Smooth muscle cell (in vitro differentiated cells): Measurements from ENCODE around the gene SLC25A21. TPM values are rescaled to one million over a fixed set of nuclear protein-coding genes. Genes with fewer than 3 reads are reported as not detected.
A peak's percentile ranks its signal among the peaks of the same experiment; 100 is the strongest.

Source experiments
- DNase-seq: peaks from one replicate; lab custom pipeline; 2025; ENCODE audit not compliant: unreplicated experiment; lab: John Stamatoyannopoulos, UW
- H2AFZ ChIP-seq: fragments of 200-600 bp; sonication (generic); 2 replicates; pipeline ENCODE4 v1.6.0; 2016; ENCODE audit warnings: antibody characterized with exemption, low read depth, mild to moderate bottlenecking
- H3F3A ChIP-seq: fragments of 200-600 bp; sonication (generic); 2 replicates; pipeline ENCODE4 v1.6.0; 2017; ENCODE audit warnings: antibody characterized with exemption, low read depth
- H3K27ac ChIP-seq: fragments of 200-600 bp; sonication (generic); 2 replicates; pipeline ENCODE4 v1.5.1; 2016; ENCODE audit warnings: low read depth, mild to moderate bottlenecking
- H3K27me3 ChIP-seq: fragments of 200-600 bp; sonication (generic); 2 replicates; pipeline ENCODE4 v1.6.1; 2016; ENCODE audit warnings: low read depth, mild to moderate bottlenecking
- H3K36me3 ChIP-seq: fragments of 200-600 bp; sonication (generic); 2 replicates; pipeline ENCODE4 v1.5.1; 2016; ENCODE audit warnings: low read depth
- H3K4me1 ChIP-seq: fragments of 200-600 bp; sonication (generic); 2 replicates; pipeline ENCODE4 v1.5.1; 2016; ENCODE audit warnings: low read depth
- H3K4me2 ChIP-seq: fragments of 200-600 bp; sonication (generic); 2 replicates; pipeline ENCODE4 v1.6.0; 2016; ENCODE audit warnings: mild to moderate bottlenecking
- H3K4me3 ChIP-seq: fragments of 200-600 bp; sonication (generic); 2 replicates; pipeline ENCODE4 v1.5.1; 2016; ENCODE audit warnings: mild to moderate bottlenecking
- H3K79me2 ChIP-seq: fragments of 200-600 bp; sonication (generic); 2 replicates; pipeline ENCODE4 v1.6.0; 2016; ENCODE audit warnings: low read depth, mild to moderate bottlenecking
- H3K9ac ChIP-seq: fragments of 200-600 bp; sonication (generic); 2 replicates; pipeline ENCODE4 v1.6.0; 2016; ENCODE audit warnings: low read depth
- H3K9me3 ChIP-seq: fragments of 200-600 bp; sonication (generic); replicated peaks from 2 replicates; pipeline ENCODE4 v1.5.1; 2016; ENCODE audit warnings: low read depth
- H4K20me1 ChIP-seq: fragments of 200-600 bp; sonication (generic); 2 replicates; pipeline ENCODE4 v1.6.0; 2016; ENCODE audit warnings: low read depth
- WGBS: methylation state at CpG from one replicate; pipeline ENCODE4 v1.1.7; 2016; ENCODE audit warnings: low lambda C conversion rate; 5-methylcytosine and 5-hydroxymethylcytosine counted together
- polyA plus RNA-seq: library from polyadenylated mRNA; unstranded; fragments of >200 nt; fragmentation: Nextera tagmentation; extraction: Ambion mirVana; gene quantifications from 2 replicates; pipeline ENCODE4 v1.2.1, GENCODE V29; 2016
- total RNA-seq: library from RNA; depleted of rRNA; stranded (reverse); fragments of >200 nt; gene quantifications from 2 replicates; pipeline ENCODE4 v1.2.3, GENCODE V29; 2014
- TF ChIP-seq, protein P1 (sequence below): fragments of 200-600 bp; sonication (generic); IDR thresholded peaks from 2 replicates; pipeline ENCODE4 v1.5.1; 2017; ENCODE audit warnings: borderline replicate concordance, mild to moderate bottlenecking, antibody characterized with exemption; ENCODE audit not compliant: insufficient read depth, poor library complexity, severe bottlenecking

Gene SLC25A21
- total and polyA plus RNA-seq, 2 experiments from 2014 or later: 1.1 TPM; not detected in 1

DNA sequence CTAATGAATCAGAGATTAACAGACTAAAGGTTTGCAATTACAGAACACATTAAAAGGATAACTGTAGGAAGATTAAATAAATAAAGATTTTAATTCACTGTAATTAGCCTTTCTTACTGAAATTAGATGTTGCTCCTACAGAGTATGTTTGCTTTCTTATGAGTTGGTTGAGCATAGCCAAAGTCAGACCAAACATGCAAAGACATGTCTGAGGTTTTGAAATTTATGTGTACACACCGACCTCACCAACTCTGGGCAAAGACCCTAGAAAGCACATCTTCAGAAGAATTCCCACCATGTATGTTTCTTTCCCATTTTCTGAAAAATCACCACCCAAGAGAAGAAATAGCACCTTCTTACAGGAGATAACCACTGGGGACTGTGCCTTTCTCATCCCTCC, 351.5 kb downstream of the SLC25A21 start:
- H3K4me3 ChIP-seq: no peak overlapping the region
- no peak overlapping the region for H3K27ac ChIP-seq
- no peaks in the 10 kb centered on the region for H3K9me3 ChIP-seq
- DNase-seq: no peak
- no peaks in the 10 kb centered on the region for H3K36me3 ChIP-seq
- H3K79me2 ChIP-seq: no peaks in the 10 kb centered on the region
- no peaks in the 10 kb centered on the region for H3K4me1 ChIP-seq
- H3K9ac ChIP-seq: no peak overlapping the region
- WGBS: 89% methylated on average over 1 of the region's 1 CpG
- H2AFZ ChIP-seq: no peak overlapping the region
- H3F3A ChIP-seq: no peaks in the 10 kb centered on the region
- no peak overlapping the region for H3K4me2 ChIP-seq
- H4K20me1 ChIP-seq: no peaks in the 10 kb centered on the region
- TF ChIP-seq, protein P1, sequence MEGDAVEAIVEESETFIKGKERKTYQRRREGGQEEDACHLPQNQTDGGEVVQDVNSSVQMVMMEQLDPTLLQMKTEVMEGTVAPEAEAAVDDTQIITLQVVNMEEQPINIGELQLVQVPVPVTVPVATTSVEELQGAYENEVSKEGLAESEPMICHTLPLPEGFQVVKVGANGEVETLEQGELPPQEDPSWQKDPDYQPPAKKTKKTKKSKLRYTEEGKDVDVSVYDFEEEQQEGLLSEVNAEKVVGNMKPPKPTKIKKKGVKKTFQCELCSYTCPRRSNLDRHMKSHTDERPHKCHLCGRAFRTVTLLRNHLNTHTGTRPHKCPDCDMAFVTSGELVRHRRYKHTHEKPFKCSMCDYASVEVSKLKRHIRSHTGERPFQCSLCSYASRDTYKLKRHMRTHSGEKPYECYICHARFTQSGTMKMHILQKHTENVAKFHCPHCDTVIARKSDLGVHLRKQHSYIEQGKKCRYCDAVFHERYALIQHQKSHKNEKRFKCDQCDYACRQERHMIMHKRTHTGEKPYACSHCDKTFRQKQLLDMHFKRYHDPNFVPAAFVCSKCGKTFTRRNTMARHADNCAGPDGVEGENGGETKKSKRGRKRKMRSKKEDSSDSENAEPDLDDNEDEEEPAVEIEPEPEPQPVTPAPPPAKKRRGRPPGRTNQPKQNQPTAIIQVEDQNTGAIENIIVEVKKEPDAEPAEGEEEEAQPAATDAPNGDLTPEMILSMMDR: no peak
- peaks cover 17% of the 10 kb centered on the region for H3K27me3 ChIP-seq

DNA sequence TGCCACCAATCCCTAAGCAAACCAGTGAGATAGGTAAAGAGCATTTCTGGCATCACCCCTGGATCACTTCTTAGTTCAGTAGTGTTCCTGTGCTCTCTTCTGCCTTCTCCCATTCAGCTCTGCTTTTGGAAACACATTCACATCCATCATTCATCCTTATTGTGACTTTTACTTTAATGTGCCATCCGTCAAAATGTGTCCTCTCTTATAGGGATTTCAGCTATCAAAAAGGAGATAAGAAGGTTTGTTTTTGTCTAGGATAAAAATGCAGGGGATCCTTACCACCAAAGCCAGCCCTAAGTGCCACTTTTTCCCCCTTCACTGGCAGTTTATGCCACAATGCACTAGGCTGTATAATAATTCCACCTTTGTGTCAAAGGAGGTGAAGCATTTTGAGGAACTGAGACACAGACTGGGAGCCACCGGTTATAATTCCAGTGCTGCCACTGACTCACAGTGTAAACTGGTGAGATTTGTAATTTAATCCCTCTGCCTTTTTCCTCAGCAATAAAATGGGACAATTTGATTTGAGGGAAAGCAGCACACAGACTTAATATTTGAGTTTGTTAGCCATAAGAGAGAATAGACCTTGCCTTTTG, 352.2 kb downstream of the SLC25A21 start:
- no peak overlapping the region for H3K4me2 ChIP-seq

DNA sequence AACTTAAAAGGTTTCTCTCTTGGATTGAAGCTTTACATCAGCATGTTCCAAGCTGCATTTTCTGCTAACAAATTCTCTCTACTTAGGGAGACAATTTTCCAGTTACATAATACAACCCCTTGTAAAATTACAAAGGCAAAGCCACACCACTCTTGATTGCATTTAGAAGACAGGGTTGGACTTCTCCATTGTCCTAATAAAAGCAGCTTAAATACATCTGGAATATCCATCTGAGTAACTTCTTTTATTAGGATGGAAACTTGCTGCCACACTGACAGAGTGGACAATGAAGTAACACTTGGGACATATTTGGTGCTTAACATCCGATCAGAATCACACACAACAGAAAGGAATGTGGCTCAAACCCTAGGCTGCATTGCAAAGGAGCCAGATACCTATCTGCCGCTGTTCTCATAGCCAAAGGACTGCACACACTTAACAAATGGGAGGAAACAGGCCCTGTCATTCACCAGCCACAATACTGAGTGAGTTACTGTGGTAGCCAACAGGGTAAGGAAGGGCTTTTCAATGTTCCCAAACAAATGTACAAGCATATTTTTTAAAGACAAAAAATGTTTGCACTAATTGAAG, 353.5 kb downstream of the SLC25A21 start:
- TF ChIP-seq, protein P1: no peak
- no peaks in the 10 kb centered on the region for H3F3A ChIP-seq
- 9% methylated on average over 2 of the region's 2 CpGs for WGBS
- H3K27ac ChIP-seq: peak overlapping the region; percentile 22
- H3K27me3 ChIP-seq: peaks cover 13% of the 10 kb centered on the region
- no peak overlapping the region for H2AFZ ChIP-seq
- DNase-seq: no peak
- H3K4me2 ChIP-seq: peak overlapping the region; percentile 5
- H3K4me3 ChIP-seq: no peak overlapping the region
- no peaks in the 10 kb centered on the region for H3K79me2 ChIP-seq
- H3K9me3 ChIP-seq: no peaks in the 10 kb centered on the region
- no peaks in the 10 kb centered on the region for H3K36me3 ChIP-seq
- no peak overlapping the region for H3K9ac ChIP-seq
- H3K4me1 ChIP-seq: no peaks in the 10 kb centered on the region
- no peaks in the 10 kb centered on the region for H4K20me1 ChIP-seq

More for the DNA sequence above, 352.2 kb downstream of the SLC25A21 start:
- H3F3A ChIP-seq: no peaks in the 10 kb centered on the region
- no peaks in the 10 kb centered on the region for H3K4me1 ChIP-seq
- no peak overlapping the region for H3K9ac ChIP-seq
- H3K36me3 ChIP-seq: no peaks in the 10 kb centered on the region
- H3K27me3 ChIP-seq: peaks cover 19% of the 10 kb centered on the region
- DNase-seq: no peak
- no peaks in the 10 kb centered on the region for H4K20me1 ChIP-seq
- H3K27ac ChIP-seq: no peak overlapping the region
- TF ChIP-seq, protein P1: no peak
- H3K9me3 ChIP-seq: no peaks in the 10 kb centered on the region
- no peak overlapping the region for H3K4me3 ChIP-seq
- no peaks in the 10 kb centered on the region for H3K79me2 ChIP-seq
- 23% methylated on average over 2 of the region's 2 CpGs for WGBS
- no peak overlapping the region for H2AFZ ChIP-seq

DNA sequence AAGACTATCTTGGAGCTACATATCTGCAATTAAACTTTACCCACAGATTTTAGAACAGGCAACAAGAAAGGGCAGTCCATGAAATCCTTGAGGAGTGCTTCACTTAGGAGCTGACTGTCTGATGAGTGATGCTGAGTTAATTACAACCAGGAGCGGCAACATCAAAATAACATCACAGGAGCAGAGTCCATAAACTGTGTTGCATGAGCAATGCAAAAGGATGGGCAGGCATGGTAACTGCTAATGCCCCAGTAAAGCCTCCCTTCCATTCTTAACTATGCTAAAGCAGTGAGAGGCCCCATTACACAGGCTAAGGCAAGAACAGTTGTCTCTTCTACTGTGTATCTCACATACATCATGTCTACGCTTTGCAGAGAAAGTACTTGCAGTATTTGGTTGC, 354.2 kb downstream of the SLC25A21 start:
- Histone ChIP-seq H3K79me2 (no peaks in the 10 kb centered on the region), H4K20me1 (no peaks in the 10 kb centered on the region), H2AFZ (no peak overlapping the region), H3K4me1 (no peaks in the 10 kb centered on the region), H3F3A (no peaks in the 10 kb centered on the region), H3K27ac (no peak overlapping the region), H3K4me3 (no peak overlapping the region), H3K27me3 (peaks cover 8% of the 10 kb centered on the region), H3K4me2 (no peak overlapping the region), H3K9ac (no peak overlapping the region), H3K9me3 (no peaks in the 10 kb centered on the region), H3K36me3 (no peaks in the 10 kb centered on the region)
- TF ChIP-seq, protein P1: no peak
- 42% methylated on average over 2 of the region's 2 CpGs for WGBS
- no peak for DNase-seq
